Measurements from ENCODE around the gene APBA2.

Gene APBA2

GRCh38 chr15:29048011-29048410 lies 162.2 kb downstream of the APBA2 start:
- no peak for TF ChIP-seq CTCF (conservative IDR thresholded peaks at IDR 0.05; ENCODE audit: low read length)
- no peak for TF ChIP-seq EZH2phosphoT487 (IDR thresholded peaks at IDR 0.05; ENCODE audit: borderline replicate concordance)
- Histone ChIP-seq H4K20me1 (ENCODE audit: insufficient read depth, low read length, poor library complexity, severe bottlenecking) (peaks cover 28% of the 10 kb centered on the region), H3K4me1 (ENCODE audit: insufficient read depth, low read length, poor library complexity, severe bottlenecking) (peaks cover 15% of the 10 kb centered on the region), H3K4me2 (ENCODE audit: low read depth, low read length, poor library complexity, severe bottlenecking) (no peak overlapping the region), H3K9me2 (replicated peaks; ENCODE audit: low read depth, low read length) (no peaks in the 10 kb centered on the region), H3K36me3 (ENCODE audit: insufficient read depth, low read length) (no peaks in the 10 kb centered on the region; the same call in 1 of the 2 replicates), H3K9me3 (ENCODE audit: insufficient read depth, low read depth, low read length) (no peaks in the 10 kb centered on the region), H3K9ac (ENCODE audit: low read depth, low read length, poor library complexity, severe bottlenecking) (no peak overlapping the region), H2AFZ (ENCODE audit: low read length) (no peak overlapping the region), H3K27me3 (ENCODE audit: insufficient read depth, low read length, poor library complexity, severe bottlenecking) (no peaks in the 10 kb centered on the region), H3K79me2 (ENCODE audit: insufficient read depth, low read length) (peaks cover 52% of the 10 kb centered on the region; the same call in 1 of the 2 replicates), H3F3A (ENCODE audit: low read depth) (no peaks in the 10 kb centered on the region), H3K4me3 (ENCODE audit: low read length, poor library complexity, severe bottlenecking) (no peak overlapping the region)

GRCh38 chr15:29050870-29051269 lies 165.1 kb downstream of the APBA2 start:
- H3K27me3 ChIP-seq (ENCODE audit: insufficient read depth, low read length, poor library complexity, severe bottlenecking) = no peaks in the 10 kb centered on the region
- no peak overlapping the region for H3K4me3 ChIP-seq (ENCODE audit: low read length, poor library complexity, severe bottlenecking)
- peak overlapping the region; percentile 22 for H3K4me2 ChIP-seq (ENCODE audit: low read depth, low read length, poor library complexity, severe bottlenecking)
- H2AFZ ChIP-seq (ENCODE audit: low read length) = no peak overlapping the region
- peaks cover 15% of the 10 kb centered on the region for H3K4me1 ChIP-seq (ENCODE audit: insufficient read depth, low read length, poor library complexity, severe bottlenecking)
- no peaks in the 10 kb centered on the region for H3K9me3 ChIP-seq (ENCODE audit: insufficient read depth, low read depth, low read length)
- H3K79me2 ChIP-seq (ENCODE audit: insufficient read depth, low read length) = peaks cover 40% of the 10 kb centered on the region; the same call in 1 of the 2 replicates
- no peaks in the 10 kb centered on the region for H3K9me2 ChIP-seq (replicated peaks; ENCODE audit: low read depth, low read length)
- peaks cover 17% of the 10 kb centered on the region; the same call in 1 of the 2 replicates for H3K36me3 ChIP-seq (ENCODE audit: insufficient read depth, low read length)
- TF ChIP-seq CTCF (conservative IDR thresholded peaks at IDR 0.05; ENCODE audit: low read length) (no peak), EZH2phosphoT487 (IDR thresholded peaks at IDR 0.05; ENCODE audit: borderline replicate concordance) (no peak)
- no peaks in the 10 kb centered on the region for H3F3A ChIP-seq (ENCODE audit: low read depth)
- no peak overlapping the region for H3K9ac ChIP-seq (ENCODE audit: low read depth, low read length, poor library complexity, severe bottlenecking)
- peaks cover 33% of the 10 kb centered on the region for H4K20me1 ChIP-seq (ENCODE audit: insufficient read depth, low read length, poor library complexity, severe bottlenecking)

GRCh38 chr15:29051422-29051821 lies 165.6 kb downstream of the APBA2 start:
- Histone ChIP-seq H2AFZ (ENCODE audit: low read length) (no peak overlapping the region), H3K27me3 (ENCODE audit: insufficient read depth, low read length, poor library complexity, severe bottlenecking) (no peaks in the 10 kb centered on the region), H3K9me2 (replicated peaks; ENCODE audit: low read depth, low read length) (no peaks in the 10 kb centered on the region), H3K9ac (ENCODE audit: low read depth, low read length, poor library complexity, severe bottlenecking) (no peak overlapping the region), H3K4me1 (ENCODE audit: insufficient read depth, low read length, poor library complexity, severe bottlenecking) (peaks cover 15% of the 10 kb centered on the region), H4K20me1 (ENCODE audit: insufficient read depth, low read length, poor library complexity, severe bottlenecking) (peaks cover 34% of the 10 kb centered on the region), H3K79me2 (ENCODE audit: insufficient read depth, low read length) (peaks cover 35% of the 10 kb centered on the region; the same call in 1 of the 2 replicates), H3K36me3 (ENCODE audit: insufficient read depth, low read length) (peaks cover 19% of the 10 kb centered on the region; the same call in 1 of the 2 replicates), H3K4me3 (ENCODE audit: low read length, poor library complexity, severe bottlenecking) (no peak overlapping the region), H3K4me2 (ENCODE audit: low read depth, low read length, poor library complexity, severe bottlenecking) (peak overlapping the region; percentile 22), H3K9me3 (ENCODE audit: insufficient read depth, low read depth, low read length) (no peaks in the 10 kb centered on the region), H3F3A (ENCODE audit: low read depth) (no peaks in the 10 kb centered on the region)
- TF ChIP-seq CTCF (conservative IDR thresholded peaks at IDR 0.05; ENCODE audit: low read length) (no peak), EZH2phosphoT487 (IDR thresholded peaks at IDR 0.05; ENCODE audit: borderline replicate concordance) (no peak)
